ENCODE results near the gene CDH13. TPM values are rescaled to one million over a fixed set of nuclear protein-coding genes. Genes with fewer than 3 reads are reported as not detected.
A peak's percentile ranks its signal among the peaks of the same experiment; 100 is the strongest.

Gene CDH13
- total and polyA plus RNA-seq, 8 donors, result 0.12 to 21.4 (median 1.7) TPM; not detected in 1

- H3K4me1 ChIP-seq, result peaks cover 0 to 16% (median 0%) of the 10 kb centered on the region in 4 donors
- peaks cover 0 to 16% (median 0%) of the 10 kb centered on the region in 3 donors for H3K27me3 ChIP-seq
- peak; percentile 61 to 62 for DNase-seq
- WGBS, 5 donors, result 19 to 33% (median 25%) methylated on average over 9 of the region's 9 CpGs
- TF ChIP-seq, protein P1, sequence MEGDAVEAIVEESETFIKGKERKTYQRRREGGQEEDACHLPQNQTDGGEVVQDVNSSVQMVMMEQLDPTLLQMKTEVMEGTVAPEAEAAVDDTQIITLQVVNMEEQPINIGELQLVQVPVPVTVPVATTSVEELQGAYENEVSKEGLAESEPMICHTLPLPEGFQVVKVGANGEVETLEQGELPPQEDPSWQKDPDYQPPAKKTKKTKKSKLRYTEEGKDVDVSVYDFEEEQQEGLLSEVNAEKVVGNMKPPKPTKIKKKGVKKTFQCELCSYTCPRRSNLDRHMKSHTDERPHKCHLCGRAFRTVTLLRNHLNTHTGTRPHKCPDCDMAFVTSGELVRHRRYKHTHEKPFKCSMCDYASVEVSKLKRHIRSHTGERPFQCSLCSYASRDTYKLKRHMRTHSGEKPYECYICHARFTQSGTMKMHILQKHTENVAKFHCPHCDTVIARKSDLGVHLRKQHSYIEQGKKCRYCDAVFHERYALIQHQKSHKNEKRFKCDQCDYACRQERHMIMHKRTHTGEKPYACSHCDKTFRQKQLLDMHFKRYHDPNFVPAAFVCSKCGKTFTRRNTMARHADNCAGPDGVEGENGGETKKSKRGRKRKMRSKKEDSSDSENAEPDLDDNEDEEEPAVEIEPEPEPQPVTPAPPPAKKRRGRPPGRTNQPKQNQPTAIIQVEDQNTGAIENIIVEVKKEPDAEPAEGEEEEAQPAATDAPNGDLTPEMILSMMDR (IDR thresholded peaks at IDR 0.05), result peak in 5 of 7 experiments; percentile 21 to 67 (median 53)
- TF ChIP-seq POLR2AphosphoS5 (IDR thresholded peaks at IDR 0.05), result no peak
- H3K9me3 ChIP-seq, result no peaks in the 10 kb centered on the region
- intact Hi-C loops (cut with DNase I; ENCODE audit: low total_unique reads), result no loop called here
- no peak overlapping the region for H3K4me3 ChIP-seq
- H3K36me3 ChIP-seq, result no peaks in the 10 kb centered on the region
- H3K27ac ChIP-seq, result no peak overlapping the region
Measured at GRCh38 chr16:82639666-82640336, 13.0 kb downstream of the CDH13 start.

DNA sequence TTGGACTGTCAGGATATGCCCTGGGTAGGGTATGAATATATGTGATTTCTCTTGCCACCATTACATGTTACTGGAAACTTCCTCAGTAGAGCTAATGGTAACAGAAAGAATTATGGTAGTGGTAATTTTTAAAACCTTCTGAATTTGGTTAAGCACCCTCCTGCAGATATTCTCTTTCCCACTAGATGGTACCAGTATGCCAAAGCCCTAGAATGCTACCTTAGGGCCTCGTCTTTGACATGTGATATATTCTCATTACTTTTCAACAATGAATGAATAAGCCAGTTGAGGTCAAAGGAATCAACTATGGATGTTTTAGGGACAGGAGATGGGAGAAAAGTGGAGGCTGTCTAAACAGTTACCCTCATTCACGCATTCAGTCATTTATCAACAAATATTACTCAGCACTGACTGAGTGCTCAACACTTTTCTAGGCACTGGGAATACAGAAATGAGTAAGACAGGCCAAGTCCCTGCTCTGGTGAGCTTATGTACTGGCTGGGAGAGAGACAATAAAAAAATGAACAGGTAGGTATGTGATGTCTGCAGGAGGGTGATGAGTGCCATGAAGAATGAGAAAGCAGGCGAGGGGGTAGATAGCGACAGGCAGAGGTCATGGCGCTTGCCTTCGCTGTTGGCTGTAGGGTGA lies 14.7 kb downstream of the CDH13 start:
- H3K36me3 ChIP-seq, result no peaks in the 10 kb centered on the region
- intact Hi-C loops (cut with DNase I; ENCODE audit: low total_unique reads), result no loop called here
- H3K27ac ChIP-seq, result no peak overlapping the region
- H3K9me3 ChIP-seq, result no peaks in the 10 kb centered on the region
- H3K27me3 ChIP-seq, result peaks cover 0 to 16% (median 0%) of the 10 kb centered on the region in 3 donors
- no peak for DNase-seq
- TF ChIP-seq POLR2AphosphoS5 (IDR thresholded peaks at IDR 0.05), result no peak
- TF ChIP-seq EP300 (IDR thresholded peaks at IDR 0.05), result no peak
- TF ChIP-seq, protein P1 (IDR thresholded peaks at IDR 0.05), result no peak
- no peak for TF ChIP-seq POLR2A (IDR thresholded peaks at IDR 0.05)
- no peak overlapping the region for H3K4me3 ChIP-seq
- 80 to 90% (median 88%) methylated on average over 6 of the region's 6 CpGs for WGBS, 5 donors
- H3K4me1 ChIP-seq, result peaks cover 0 to 11% (median 0%) of the 10 kb centered on the region in 4 donors

DNA sequence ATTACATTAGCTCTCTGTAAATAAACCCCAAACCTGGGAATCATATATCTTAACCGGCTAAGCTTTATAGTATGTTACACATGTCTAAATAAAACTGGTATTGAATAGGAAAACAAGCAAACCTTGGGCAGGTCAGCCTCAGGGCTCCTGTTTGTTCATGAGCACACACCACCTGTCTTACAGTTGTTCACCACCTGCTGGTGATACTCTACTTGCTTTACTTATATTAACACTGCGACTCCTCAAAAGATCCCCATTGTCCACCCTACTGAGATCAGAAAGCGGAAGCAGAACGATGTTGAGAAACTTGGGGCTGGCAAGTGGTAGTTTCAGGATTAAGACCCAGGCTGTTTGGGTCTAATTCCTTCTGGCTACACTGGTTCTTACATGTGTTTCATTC lies 16.4 kb downstream of the CDH13 start:
- H3K9me3 ChIP-seq, result no peaks in the 10 kb centered on the region
- intact Hi-C loops (cut with DNase I; ENCODE audit: low total_unique reads), result no loop called here
- peaks cover 0 to 7% (median 0%) of the 10 kb centered on the region in 4 donors for H3K4me1 ChIP-seq
- H3K27me3 ChIP-seq, result peaks cover 0 to 16% (median 0%) of the 10 kb centered on the region in 3 donors
- DNase-seq, result no peak
- H3K36me3 ChIP-seq, result no peaks in the 10 kb centered on the region
- WGBS, 5 donors, result 68 to 84% (median 71%) methylated on average over 4 of the region's 4 CpGs
- no peak overlapping the region for H3K27ac ChIP-seq
- H3K4me3 ChIP-seq, result no peak overlapping the region
- no peak for TF ChIP-seq POLR2A (IDR thresholded peaks at IDR 0.05)
- no peak for TF ChIP-seq POLR2AphosphoS5 (IDR thresholded peaks at IDR 0.05)
- TF ChIP-seq, protein P1 (IDR thresholded peaks at IDR 0.05), result no peak
- TF ChIP-seq EP300 (IDR thresholded peaks at IDR 0.05), result no peak

DNA sequence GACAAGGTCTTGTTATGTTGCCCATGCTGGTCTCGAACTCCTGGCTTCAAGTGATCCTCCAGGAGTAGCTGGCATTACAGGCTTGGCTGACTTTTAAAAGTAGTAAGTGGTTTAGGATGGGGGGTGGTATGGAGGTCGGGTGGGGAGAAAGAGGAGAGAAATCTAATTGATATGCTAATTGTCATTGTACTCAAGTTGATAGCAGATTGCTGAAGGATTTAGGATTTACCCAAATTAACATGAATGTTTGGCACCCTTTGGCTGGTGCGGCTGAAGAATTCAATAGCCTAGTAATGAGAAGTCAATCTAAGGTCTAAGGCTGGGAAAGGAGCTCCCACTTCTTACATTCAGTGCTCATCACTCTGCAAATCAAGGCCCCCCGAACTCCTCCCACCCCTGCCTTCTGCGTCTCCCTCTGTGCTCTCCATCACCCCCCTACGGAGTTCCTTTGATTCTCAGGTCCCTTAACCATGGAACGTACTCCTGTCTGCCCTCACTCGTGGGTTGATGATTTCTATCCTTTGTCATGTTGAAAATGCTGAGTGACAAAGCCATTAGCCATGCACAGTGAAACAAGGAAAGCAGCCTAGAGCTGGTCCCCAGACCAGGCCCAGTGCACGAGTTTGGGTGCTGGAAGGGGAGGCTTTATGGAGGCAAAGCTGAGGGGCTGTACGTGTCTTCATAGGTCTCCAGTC lies 17.3 kb downstream of the CDH13 start:
- Histone ChIP-seq H3K27me3 (peaks cover 0 to 16% (median 0%) of the 10 kb centered on the region in 3 donors), H3K9me3 (no peaks in the 10 kb centered on the region), H3K36me3 (no peaks in the 10 kb centered on the region), H3K4me1 (peaks cover 0 to 7% (median 0%) of the 10 kb centered on the region in 4 donors), H3K4me3 (no peak overlapping the region), H3K27ac (no peak overlapping the region)
- DNase-seq, result no peak
- no peak for TF ChIP-seq POLR2A (IDR thresholded peaks at IDR 0.05)
- TF ChIP-seq EP300 (IDR thresholded peaks at IDR 0.05), result no peak
- TF ChIP-seq POLR2AphosphoS5 (IDR thresholded peaks at IDR 0.05), result no peak
- TF ChIP-seq, protein P1 (IDR thresholded peaks at IDR 0.05), result no peak
- whole genome bisulfite sequencing, 5 donors, result 64 to 78% (median 72%) methylated on average over 9 to 10 of the region's 10 CpGs
- intact Hi-C loops (cut with DNase I; ENCODE audit: low total_unique reads), result no loop called here
